Gastrocnemius medialis (tissue), 4 donors: ENCODE data around the gene DAPL1.

Experiments used
- CTCF ChIP-seq, 5 experiments: fragments of 450-650 bp in 3 of 5; fragments of 200-600 bp in 2 of 5; sonication (generic) in 2 of 5; IDR thresholded peaks in 4 of 5; conservative IDR thresholded peaks in 1 of 5; 1 replicate in 4 of 5; 2 replicates in 1 of 5; pipeline ENCODE4 v1.5.1; 2016 to 2019; ENCODE audit warnings: antibody characterized with exemption in 5 of 5, mild to moderate bottlenecking in 3 of 5, moderate library complexity in 3 of 5
- POLR2A ChIP-seq, 2 donors: fragments of 450-650 bp; IDR thresholded peaks; one replicate each; pipeline ENCODE4 v1.6.1; 2017; ENCODE audit warnings: antibody characterized with exemption in 2 of 2, mild to moderate bottlenecking in 2 of 2, moderate library complexity in 2 of 2

- no peak for TF ChIP-seq CTCF (IDR thresholded peaks at IDR 0.05 in 4 of 5, conservative IDR thresholded peaks at IDR 0.05 in 1 of 5)
- no peak for TF ChIP-seq POLR2A (IDR thresholded peaks at IDR 0.05)
Observed at GRCh38 chr2:158776231-158776630, 18.9 kb upstream of the DAPL1 start.
